Smooth muscle cell (in vitro differentiated cells): ENCODE results near the gene MAP4K5. TPM values are rescaled to one million over a fixed set of nuclear protein-coding genes. Genes with fewer than 3 reads are reported as not detected.
"Not testable (repeated sequence)": the region's sequence is repeated elsewhere in the genome, so short reads cannot be mapped to it uniquely, and the experiment has no call there.

ENCODE experiments used
- DNase-seq: peaks from one replicate; lab custom pipeline; 2025; ENCODE audit not compliant: unreplicated experiment; lab: John Stamatoyannopoulos, UW
- H2AFZ ChIP-seq: fragments of 200-600 bp; sonication (generic); 2 replicates; pipeline ENCODE4 v1.6.0; 2016; ENCODE audit warnings: antibody characterized with exemption, low read depth, mild to moderate bottlenecking
- H3F3A ChIP-seq: fragments of 200-600 bp; sonication (generic); 2 replicates; pipeline ENCODE4 v1.6.0; 2017; ENCODE audit warnings: antibody characterized with exemption, low read depth
- H3K27ac ChIP-seq: fragments of 200-600 bp; sonication (generic); 2 replicates; pipeline ENCODE4 v1.5.1; 2016; ENCODE audit warnings: low read depth, mild to moderate bottlenecking
- H3K27me3 ChIP-seq: fragments of 200-600 bp; sonication (generic); 2 replicates; pipeline ENCODE4 v1.6.1; 2016; ENCODE audit warnings: low read depth, mild to moderate bottlenecking
- H3K36me3 ChIP-seq: fragments of 200-600 bp; sonication (generic); 2 replicates; pipeline ENCODE4 v1.5.1; 2016; ENCODE audit warnings: low read depth
- H3K4me1 ChIP-seq: fragments of 200-600 bp; sonication (generic); 2 replicates; pipeline ENCODE4 v1.5.1; 2016; ENCODE audit warnings: low read depth
- H3K4me2 ChIP-seq: fragments of 200-600 bp; sonication (generic); 2 replicates; pipeline ENCODE4 v1.6.0; 2016; ENCODE audit warnings: mild to moderate bottlenecking
- H3K4me3 ChIP-seq: fragments of 200-600 bp; sonication (generic); 2 replicates; pipeline ENCODE4 v1.5.1; 2016; ENCODE audit warnings: mild to moderate bottlenecking
- H3K79me2 ChIP-seq: fragments of 200-600 bp; sonication (generic); 2 replicates; pipeline ENCODE4 v1.6.0; 2016; ENCODE audit warnings: low read depth, mild to moderate bottlenecking
- H3K9ac ChIP-seq: fragments of 200-600 bp; sonication (generic); 2 replicates; pipeline ENCODE4 v1.6.0; 2016; ENCODE audit warnings: low read depth
- H3K9me3 ChIP-seq: fragments of 200-600 bp; sonication (generic); replicated peaks from 2 replicates; pipeline ENCODE4 v1.5.1; 2016; ENCODE audit warnings: low read depth
- H4K20me1 ChIP-seq: fragments of 200-600 bp; sonication (generic); 2 replicates; pipeline ENCODE4 v1.6.0; 2016; ENCODE audit warnings: low read depth
- CTCF ChIP-seq: fragments of 200-600 bp; sonication (generic); IDR thresholded peaks from 2 replicates; pipeline ENCODE4 v1.5.1; 2017; ENCODE audit warnings: borderline replicate concordance, mild to moderate bottlenecking, antibody characterized with exemption; ENCODE audit not compliant: insufficient read depth, poor library complexity, severe bottlenecking
- WGBS: methylation state at CpG from one replicate; pipeline ENCODE4 v1.1.7; 2016; ENCODE audit warnings: low lambda C conversion rate; 5-methylcytosine and 5-hydroxymethylcytosine counted together
- polyA plus RNA-seq: library from polyadenylated mRNA; unstranded; fragments of >200 nt; fragmentation: Nextera tagmentation; extraction: Ambion mirVana; gene quantifications from 2 replicates; pipeline ENCODE4 v1.2.1, GENCODE V29; 2016
- total RNA-seq: library from RNA; depleted of rRNA; stranded (reverse); fragments of >200 nt; gene quantifications from 2 replicates; pipeline ENCODE4 v1.2.3, GENCODE V29; 2014

MAP4K5 gene
- total and polyA plus RNA-seq, 2 experiments from 2014 or later, result 35.4 to 115 TPM

- Histone ChIP-seq H3K36me3 (no peaks in the 10 kb centered on the region), H3K9me3 (no peaks in the 10 kb centered on the region), H3K4me3 (no peak overlapping the region), H2AFZ (no peak overlapping the region), H3K9ac (no peak overlapping the region), H3K27ac (no peak overlapping the region), H3K4me1 (no peaks in the 10 kb centered on the region), H4K20me1 (no peaks in the 10 kb centered on the region), H3K4me2 (no peak overlapping the region), H3K79me2 (no peaks in the 10 kb centered on the region), H3K27me3 (no peaks in the 10 kb centered on the region), H3F3A (no peaks in the 10 kb centered on the region)
- DNase-seq, result no peak
- no peak for TF ChIP-seq CTCF
Observed at GRCh38 chr14:50539051-50539450, 6.7 kb upstream of the MAP4K5 start.

- H3K79me2 ChIP-seq, H3F3A ChIP-seq: not testable (repeated sequence)
Observed at GRCh38 chr14:50538034-50538433, 5.7 kb upstream of the MAP4K5 start.

GRCh38 chr14:50534997-50535396 is 2.6 kb upstream of the MAP4K5 start:
- no peak overlapping the region for H3K27ac ChIP-seq
- no peaks in the 10 kb centered on the region for H3K9me3 ChIP-seq
- H4K20me1 ChIP-seq, result peaks cover 15% of the 10 kb centered on the region
- peaks cover 17% of the 10 kb centered on the region for H3K79me2 ChIP-seq
- H3K4me3 ChIP-seq, result no peak overlapping the region
- no peak overlapping the region for H2AFZ ChIP-seq
- no peaks in the 10 kb centered on the region for H3K27me3 ChIP-seq
- no peak for DNase-seq
- H3K9ac ChIP-seq, result no peak overlapping the region
- no peak overlapping the region for H3K4me2 ChIP-seq
- no peaks in the 10 kb centered on the region for H3F3A ChIP-seq
- no peak for TF ChIP-seq CTCF
- WGBS, result 97% methylated on average over 1 of the region's 1 CpG
- H3K36me3 ChIP-seq, result no peaks in the 10 kb centered on the region
- peaks cover 9% of the 10 kb centered on the region for H3K4me1 ChIP-seq

More at GRCh38 chr14:50538034-50538433, 5.7 kb upstream of the MAP4K5 start:
- H3K27me3 ChIP-seq, H2AFZ ChIP-seq, H3K9me3 ChIP-seq, H3K9ac ChIP-seq, H4K20me1 ChIP-seq, H3K36me3 ChIP-seq, H3K27ac ChIP-seq, DNase-seq, H3K4me1 ChIP-seq, H3K4me3 ChIP-seq, H3K4me2 ChIP-seq: not testable (repeated sequence)
- WGBS, result 65% methylated on average over 4 of the region's 4 CpGs

DNA sequence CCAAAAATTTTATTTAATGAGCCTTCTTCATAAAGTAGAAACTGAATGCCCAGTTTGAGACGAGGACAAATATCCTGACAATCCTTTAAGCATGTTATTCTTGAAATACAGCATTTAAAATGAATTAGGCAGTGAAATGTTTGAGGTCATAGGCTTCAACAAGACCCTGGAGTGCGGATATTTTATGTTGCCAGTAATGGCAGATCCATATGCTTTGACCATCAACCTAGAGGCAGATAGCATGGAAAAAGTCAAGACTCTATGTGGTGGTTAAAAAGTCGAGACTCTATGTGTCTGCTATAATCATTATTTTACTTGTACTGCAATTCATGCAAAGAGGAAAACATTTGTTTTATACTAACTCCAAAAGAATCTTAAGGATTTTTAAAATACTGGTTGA is 2.0 kb upstream of the MAP4K5 start:
- DNase-seq, result no peak
- H3K79me2 ChIP-seq, result peaks cover 23% of the 10 kb centered on the region
- no peak overlapping the region for H3K4me3 ChIP-seq
- no peaks in the 10 kb centered on the region for H3F3A ChIP-seq
- H3K9ac ChIP-seq, result no peak overlapping the region
- TF ChIP-seq CTCF, result no peak
- H3K27ac ChIP-seq, result no peak overlapping the region
- H3K4me1 ChIP-seq, result peaks cover 15% of the 10 kb centered on the region
- H3K4me2 ChIP-seq, result no peak overlapping the region
- no peaks in the 10 kb centered on the region for H3K9me3 ChIP-seq
- H4K20me1 ChIP-seq, result peaks cover 20% of the 10 kb centered on the region
- no peak overlapping the region for H2AFZ ChIP-seq
- H3K36me3 ChIP-seq, result no peaks in the 10 kb centered on the region
- WGBS, result 95% methylated on average over 3 of the region's 3 CpGs
- H3K27me3 ChIP-seq, result no peaks in the 10 kb centered on the region
